Suppressor macrophage (primary cell): ENCODE measurements around the gene ZNF12.
"Not testable (repeated sequence)": the region's sequence is repeated elsewhere in the genome, so short reads cannot be mapped to it uniquely, and the experiment has no call there.

Experiments used
- DNase-seq, 4 experiments: peaks; one replicate each; pipeline ENCODE4 v3.0.0-alpha.2; 2020 to 2022

ZNF12 gene

GRCh38 chr7:6691103-6691502, 15.6 kb downstream of the ZNF12 start:
- no peak for DNase-seq

GRCh38 chr7:6680146-6680545, 26.6 kb downstream of the ZNF12 start:
- DNase-seq = no peak

- no peak for DNase-seq
Observed at GRCh38 chr7:6675807-6676405, 30.8 kb downstream of the ZNF12 start.

GRCh38 chr7:6670851-6671250, 35.9 kb downstream of the ZNF12 start:
- not testable (repeated sequence) for DNase-seq

- no peak for DNase-seq
Observed at GRCh38 chr7:6658618-6659345, 48.0 kb downstream of the ZNF12 start.

- DNase-seq = no peak
Observed at GRCh38 chr7:6656413-6656812, 50.3 kb downstream of the ZNF12 start.

GRCh38 chr7:6655636-6656385, 50.9 kb downstream of the ZNF12 start:
- no peak for DNase-seq

- DNase-seq = no peak
Observed at GRCh38 chr7:6654842-6655610, 51.7 kb downstream of the ZNF12 start.

- no peak for DNase-seq
Observed at GRCh38 chr7:6654113-6654841, 52.5 kb downstream of the ZNF12 start.

GRCh38 chr7:6653071-6654003, 53.4 kb downstream of the ZNF12 start:
- DNase-seq = no peak

GRCh38 chr7:6652446-6653011, 54.2 kb downstream of the ZNF12 start:
- no peak for DNase-seq

GRCh38 chr7:6651851-6652445, 54.8 kb downstream of the ZNF12 start:
- DNase-seq = no peak

- DNase-seq = no peak
Observed at GRCh38 chr7:6650521-6651011, 56.2 kb downstream of the ZNF12 start.

GRCh38 chr7:6650086-6650485, 56.7 kb downstream of the ZNF12 start:
- no peak for DNase-seq

- DNase-seq = no peak
Observed at GRCh38 chr7:6649241-6649961, 57.3 kb downstream of the ZNF12 start.

GRCh38 chr7:6648815-6649104, 58.0 kb downstream of the ZNF12 start:
- DNase-seq = no peak

- no peak for DNase-seq
Observed at GRCh38 chr7:6648066-6648814, 58.5 kb downstream of the ZNF12 start.

- no peak for DNase-seq
Observed at GRCh38 chr7:6647541-6647940, 59.2 kb downstream of the ZNF12 start.

- DNase-seq = no peak
Observed at GRCh38 chr7:6647080-6647479, 59.7 kb downstream of the ZNF12 start.
